NCI-H1436 treated with DMSO at 0.1 percent for 48 hours (cell line): ENCODE results near the gene COMMD2.

Experiments
- DNase-seq: peaks from one replicate; lab custom pipeline; 2025; lab: John Stamatoyannopoulos, UW

COMMD2 gene

GRCh38 chr3:149752051-149752787, at the start of gene COMMD2:
Gene COMMD2 (minus strand): TSS chr3:149752489. CDS start chr3:149752444, 45 bp downstream.
- peak; percentile 64 for DNase-seq

- no peak for DNase-seq
Measured at GRCh38 chr3:149801639-149802038, 49.4 kb upstream of the COMMD2 start.

- no peak for DNase-seq
Measured at GRCh38 chr3:149801195-149801594, 48.9 kb upstream of the COMMD2 start.

- no peak for DNase-seq
Measured at GRCh38 chr3:149800693-149801092, 48.4 kb upstream of the COMMD2 start.

- DNase-seq, result no peak
Measured at GRCh38 chr3:149796026-149796425, 43.7 kb upstream of the COMMD2 start.

- peak; percentile 18 for DNase-seq
Measured at GRCh38 chr3:149792452-149793270, 40.4 kb upstream of the COMMD2 start, which contains the start of gene ANKUB1. Gene ANKUB1 (minus strand): TSS chr3:149792554. CDS start chr3:149792366, 188 bp downstream.

GRCh38 chr3:149790698-149791097, 38.4 kb upstream of the COMMD2 start:
- no peak for DNase-seq

- no peak for DNase-seq
Measured at GRCh38 chr3:149790268-149790667, 38.0 kb upstream of the COMMD2 start.

- no peak for DNase-seq
Measured at GRCh38 chr3:149784064-149784704, 31.9 kb upstream of the COMMD2 start.

GRCh38 chr3:149783576-149783975, 31.3 kb upstream of the COMMD2 start:
- no peak for DNase-seq

- no peak for DNase-seq
Measured at GRCh38 chr3:149781741-149782140, 29.5 kb upstream of the COMMD2 start.

GRCh38 chr3:149781211-149781610, 28.9 kb upstream of the COMMD2 start:
- no peak for DNase-seq

- DNase-seq, result no peak
Measured at GRCh38 chr3:149777414-149778214, 25.3 kb upstream of the COMMD2 start.

- no peak for DNase-seq
Measured at GRCh38 chr3:149776170-149776569, 23.9 kb upstream of the COMMD2 start.

- DNase-seq, result no peak
Measured at GRCh38 chr3:149772861-149773260, 20.6 kb upstream of the COMMD2 start.

- DNase-seq, result peak; percentile 14
Measured at GRCh38 chr3:149771652-149772271, 19.5 kb upstream of the COMMD2 start.

- no peak for DNase-seq
Measured at GRCh38 chr3:149770246-149770645, 18.0 kb upstream of the COMMD2 start.

- no peak for DNase-seq
Measured at GRCh38 chr3:149768704-149769103, 16.4 kb upstream of the COMMD2 start.

GRCh38 chr3:149767720-149768119, 15.4 kb upstream of the COMMD2 start:
- DNase-seq, result no peak

GRCh38 chr3:149765762-149766334, 13.6 kb upstream of the COMMD2 start:
- DNase-seq, result no peak

GRCh38 chr3:149764302-149764701, 12.0 kb upstream of the COMMD2 start:
- DNase-seq, result no peak
